ENCODE results near the gene PPP1R3A. TPM values are rescaled to one million over a fixed set of nuclear protein-coding genes. Genes with fewer than 3 reads are reported as not detected.

PPP1R3A gene
- total and polyA plus RNA-seq, 2 donors (not counting 1 experiment from before 2014, with no cell fraction given) = not detected

DNA sequence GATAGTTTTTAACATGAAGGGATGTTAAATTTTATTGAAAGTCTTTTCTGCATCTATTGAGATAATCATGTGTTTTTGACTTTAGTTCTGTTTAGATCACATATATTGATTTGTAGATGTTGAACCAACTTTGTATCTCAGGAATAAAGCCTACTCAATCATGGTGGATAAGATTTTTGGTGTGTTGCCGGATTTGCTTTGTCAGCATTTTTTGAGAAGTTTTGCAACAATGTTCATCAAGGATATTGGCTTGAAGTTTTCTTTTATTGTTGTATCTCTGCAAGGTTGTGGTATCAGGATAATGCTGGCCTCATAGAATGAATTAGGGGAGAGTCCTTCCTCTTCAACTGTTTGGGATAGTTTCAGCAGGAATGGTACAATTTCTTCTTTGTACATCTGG, 9.3 kb upstream of the PPP1R3A start:
- Histone ChIP-seq H3K79me2 (ENCODE audit: control insufficient read depth, insufficient read depth, low read length) (no peaks in the 10 kb centered on the region), H3K4me1 (ENCODE audit: control insufficient read depth, extremely low read depth, insufficient read depth, low read length) (no peaks in the 10 kb centered on the region), H3K4me2 (ENCODE audit: extremely low read depth, insufficient read depth, low read length) (no peak overlapping the region), H3K9ac (ENCODE audit: insufficient read depth, low read length) (no peak overlapping the region), H3K4me3 (replicated peaks in 1 of 4; ENCODE audit: control extremely low read depth in 1 of 4, insufficient read depth in 1 of 4, low read depth in 3 of 4, low read length in 4 of 4) (no peak overlapping the region), H4K20me1 (ENCODE audit: control insufficient read depth, extremely low read depth, insufficient read depth, low read length) (no peaks in the 10 kb centered on the region), H3K27me3 (ENCODE audit: control insufficient read depth, insufficient read depth, low read length) (no peaks in the 10 kb centered on the region), H2AFZ (ENCODE audit: low read length) (no peak overlapping the region), H3K27ac (ENCODE audit: insufficient read depth, low read length) (no peak overlapping the region), H3K9me3 (ENCODE audit: control insufficient read depth, insufficient read depth, low read depth, low read length) (no peaks in the 10 kb centered on the region), H3K36me3 (ENCODE audit: control insufficient read depth, insufficient read depth, low read length) (no peaks in the 10 kb centered on the region)
- TF ChIP-seq EZH2 (IDR thresholded peaks at IDR 0.05; ENCODE audit: low read length, missing control alignments) = no peak
- TF ChIP-seq, protein P1, sequence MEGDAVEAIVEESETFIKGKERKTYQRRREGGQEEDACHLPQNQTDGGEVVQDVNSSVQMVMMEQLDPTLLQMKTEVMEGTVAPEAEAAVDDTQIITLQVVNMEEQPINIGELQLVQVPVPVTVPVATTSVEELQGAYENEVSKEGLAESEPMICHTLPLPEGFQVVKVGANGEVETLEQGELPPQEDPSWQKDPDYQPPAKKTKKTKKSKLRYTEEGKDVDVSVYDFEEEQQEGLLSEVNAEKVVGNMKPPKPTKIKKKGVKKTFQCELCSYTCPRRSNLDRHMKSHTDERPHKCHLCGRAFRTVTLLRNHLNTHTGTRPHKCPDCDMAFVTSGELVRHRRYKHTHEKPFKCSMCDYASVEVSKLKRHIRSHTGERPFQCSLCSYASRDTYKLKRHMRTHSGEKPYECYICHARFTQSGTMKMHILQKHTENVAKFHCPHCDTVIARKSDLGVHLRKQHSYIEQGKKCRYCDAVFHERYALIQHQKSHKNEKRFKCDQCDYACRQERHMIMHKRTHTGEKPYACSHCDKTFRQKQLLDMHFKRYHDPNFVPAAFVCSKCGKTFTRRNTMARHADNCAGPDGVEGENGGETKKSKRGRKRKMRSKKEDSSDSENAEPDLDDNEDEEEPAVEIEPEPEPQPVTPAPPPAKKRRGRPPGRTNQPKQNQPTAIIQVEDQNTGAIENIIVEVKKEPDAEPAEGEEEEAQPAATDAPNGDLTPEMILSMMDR (conservative IDR thresholded peaks at IDR 0.05 in 1 of 2, IDR thresholded peaks at IDR 0.05 in 1 of 2; ENCODE audit: low read depth in 1 of 2, low read length in 2 of 2) = no peak
- DNase-seq (ENCODE audit: low read depth in 2 of 2) = no peak

DNA sequence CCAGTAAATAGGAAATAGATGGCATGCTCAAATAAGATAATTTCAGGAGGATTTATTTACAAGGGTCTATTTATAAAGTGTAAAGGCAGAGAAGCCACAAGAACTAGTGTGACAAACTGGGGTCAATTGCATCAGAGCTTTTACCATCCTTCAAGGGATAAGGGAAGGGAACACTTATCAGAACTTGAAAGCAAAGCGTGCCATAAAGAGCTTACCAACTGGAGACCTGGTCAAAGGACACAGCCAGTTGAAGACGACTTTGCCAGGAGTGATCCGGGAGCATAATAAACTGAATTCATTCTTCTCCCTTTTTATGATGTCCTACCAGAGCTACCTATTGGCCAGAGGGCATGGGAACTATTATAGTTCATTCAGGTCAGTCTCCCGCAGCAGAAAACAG, 3.2 kb upstream of the PPP1R3A start:
- Histone ChIP-seq H3K4me2 (ENCODE audit: extremely low read depth, insufficient read depth, low read length) (no peak overlapping the region), H3K36me3 (ENCODE audit: control insufficient read depth, insufficient read depth, low read length) (no peaks in the 10 kb centered on the region), H3K9ac (ENCODE audit: insufficient read depth, low read length) (no peak overlapping the region), H3K27ac (ENCODE audit: insufficient read depth, low read length) (no peak overlapping the region), H3K27me3 (ENCODE audit: control insufficient read depth, insufficient read depth, low read length) (no peaks in the 10 kb centered on the region), H3K79me2 (ENCODE audit: control insufficient read depth, insufficient read depth, low read length) (no peaks in the 10 kb centered on the region), H2AFZ (ENCODE audit: low read length) (no peak overlapping the region), H3K9me3 (ENCODE audit: control insufficient read depth, insufficient read depth, low read depth, low read length) (no peaks in the 10 kb centered on the region), H4K20me1 (ENCODE audit: control insufficient read depth, extremely low read depth, insufficient read depth, low read length) (no peaks in the 10 kb centered on the region), H3K4me1 (ENCODE audit: control insufficient read depth, extremely low read depth, insufficient read depth, low read length) (no peaks in the 10 kb centered on the region), H3K4me3 (replicated peaks in 1 of 4; ENCODE audit: control extremely low read depth in 1 of 4, insufficient read depth in 1 of 4, low read depth in 3 of 4, low read length in 4 of 4) (no peak overlapping the region)
- TF ChIP-seq EZH2 (IDR thresholded peaks at IDR 0.05; ENCODE audit: low read length, missing control alignments) = no peak
- TF ChIP-seq, protein P1 (conservative IDR thresholded peaks at IDR 0.05 in 1 of 2, IDR thresholded peaks at IDR 0.05 in 1 of 2; ENCODE audit: low read depth in 1 of 2, low read length in 2 of 2) = no peak
- no peak for DNase-seq (ENCODE audit: low read depth in 2 of 2)

DNA sequence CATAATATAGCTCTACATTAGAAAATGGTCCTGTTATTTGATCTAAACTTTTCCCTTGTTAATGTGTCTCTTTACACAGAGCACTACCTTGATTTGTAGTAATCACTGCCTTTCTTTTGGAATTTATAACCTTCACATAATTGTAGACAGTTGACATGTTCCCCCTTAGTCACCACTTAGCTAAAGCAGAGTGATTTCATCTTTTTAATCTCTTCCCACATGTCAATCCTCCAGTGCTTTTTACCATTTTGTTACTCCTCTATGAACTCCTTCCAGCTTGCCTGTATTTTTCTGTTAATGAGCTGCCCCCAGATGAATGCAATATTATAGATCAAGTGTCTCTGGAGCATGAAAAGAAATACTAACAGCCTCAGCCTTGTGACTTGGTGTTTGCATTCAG, 2.6 kb upstream of the PPP1R3A start:
- Histone ChIP-seq H4K20me1 (ENCODE audit: control insufficient read depth, extremely low read depth, insufficient read depth, low read length) (no peaks in the 10 kb centered on the region), H2AFZ (ENCODE audit: low read length) (no peak overlapping the region), H3K4me3 (replicated peaks in 1 of 4; ENCODE audit: control extremely low read depth in 1 of 4, insufficient read depth in 1 of 4, low read depth in 3 of 4, low read length in 4 of 4) (no peak overlapping the region), H3K27ac (ENCODE audit: insufficient read depth, low read length) (no peak overlapping the region), H3K27me3 (ENCODE audit: control insufficient read depth, insufficient read depth, low read length) (no peaks in the 10 kb centered on the region), H3K4me2 (ENCODE audit: extremely low read depth, insufficient read depth, low read length) (no peak overlapping the region), H3K4me1 (ENCODE audit: control insufficient read depth, extremely low read depth, insufficient read depth, low read length) (no peaks in the 10 kb centered on the region), H3K9me3 (ENCODE audit: control insufficient read depth, insufficient read depth, low read depth, low read length) (no peaks in the 10 kb centered on the region), H3K36me3 (ENCODE audit: control insufficient read depth, insufficient read depth, low read length) (no peaks in the 10 kb centered on the region), H3K9ac (ENCODE audit: insufficient read depth, low read length) (no peak overlapping the region), H3K79me2 (ENCODE audit: control insufficient read depth, insufficient read depth, low read length) (no peaks in the 10 kb centered on the region)
- TF ChIP-seq, protein P1 (conservative IDR thresholded peaks at IDR 0.05 in 1 of 2, IDR thresholded peaks at IDR 0.05 in 1 of 2; ENCODE audit: low read depth in 1 of 2, low read length in 2 of 2) = no peak
- TF ChIP-seq EZH2 (IDR thresholded peaks at IDR 0.05; ENCODE audit: low read length, missing control alignments) = no peak
- DNase-seq (ENCODE audit: low read depth in 2 of 2) = no peak
